Smooth muscle cell (in vitro differentiated cells): ENCODE measurements around the gene CYP19A1. TPM values are rescaled to one million over a fixed set of nuclear protein-coding genes. Genes with fewer than 3 reads are reported as not detected.

Experiments used
- DNase-seq: peaks from one replicate; lab custom pipeline; 2025; ENCODE audit not compliant: unreplicated experiment; lab: John Stamatoyannopoulos, UW
- H2AFZ ChIP-seq: fragments of 200-600 bp; sonication (generic); 2 replicates; pipeline ENCODE4 v1.6.0; 2016; ENCODE audit warnings: antibody characterized with exemption, low read depth, mild to moderate bottlenecking
- H3F3A ChIP-seq: fragments of 200-600 bp; sonication (generic); 2 replicates; pipeline ENCODE4 v1.6.0; 2017; ENCODE audit warnings: antibody characterized with exemption, low read depth
- H3K27ac ChIP-seq: fragments of 200-600 bp; sonication (generic); 2 replicates; pipeline ENCODE4 v1.5.1; 2016; ENCODE audit warnings: low read depth, mild to moderate bottlenecking
- H3K27me3 ChIP-seq: fragments of 200-600 bp; sonication (generic); 2 replicates; pipeline ENCODE4 v1.6.1; 2016; ENCODE audit warnings: low read depth, mild to moderate bottlenecking
- H3K36me3 ChIP-seq: fragments of 200-600 bp; sonication (generic); 2 replicates; pipeline ENCODE4 v1.5.1; 2016; ENCODE audit warnings: low read depth
- H3K4me1 ChIP-seq: fragments of 200-600 bp; sonication (generic); 2 replicates; pipeline ENCODE4 v1.5.1; 2016; ENCODE audit warnings: low read depth
- H3K4me2 ChIP-seq: fragments of 200-600 bp; sonication (generic); 2 replicates; pipeline ENCODE4 v1.6.0; 2016; ENCODE audit warnings: mild to moderate bottlenecking
- H3K4me3 ChIP-seq: fragments of 200-600 bp; sonication (generic); 2 replicates; pipeline ENCODE4 v1.5.1; 2016; ENCODE audit warnings: mild to moderate bottlenecking
- H3K79me2 ChIP-seq: fragments of 200-600 bp; sonication (generic); 2 replicates; pipeline ENCODE4 v1.6.0; 2016; ENCODE audit warnings: low read depth, mild to moderate bottlenecking
- H3K9ac ChIP-seq: fragments of 200-600 bp; sonication (generic); 2 replicates; pipeline ENCODE4 v1.6.0; 2016; ENCODE audit warnings: low read depth
- H3K9me3 ChIP-seq: fragments of 200-600 bp; sonication (generic); replicated peaks from 2 replicates; pipeline ENCODE4 v1.5.1; 2016; ENCODE audit warnings: low read depth
- H4K20me1 ChIP-seq: fragments of 200-600 bp; sonication (generic); 2 replicates; pipeline ENCODE4 v1.6.0; 2016; ENCODE audit warnings: low read depth
- CTCF ChIP-seq: fragments of 200-600 bp; sonication (generic); IDR thresholded peaks from 2 replicates; pipeline ENCODE4 v1.5.1; 2017; ENCODE audit warnings: borderline replicate concordance, mild to moderate bottlenecking, antibody characterized with exemption; ENCODE audit not compliant: insufficient read depth, poor library complexity, severe bottlenecking
- WGBS: methylation state at CpG from one replicate; pipeline ENCODE4 v1.1.7; 2016; ENCODE audit warnings: low lambda C conversion rate; 5-methylcytosine and 5-hydroxymethylcytosine counted together
- polyA plus RNA-seq: library from polyadenylated mRNA; unstranded; fragments of >200 nt; fragmentation: Nextera tagmentation; extraction: Ambion mirVana; gene quantifications from 2 replicates; pipeline ENCODE4 v1.2.1, GENCODE V29; 2016
- total RNA-seq: library from RNA; depleted of rRNA; stranded (reverse); fragments of >200 nt; gene quantifications from 2 replicates; pipeline ENCODE4 v1.2.3, GENCODE V29; 2014

Gene CYP19A1
- total and polyA plus RNA-seq, 2 experiments from 2014 or later = not detected

GRCh38 chr15:51279391-51279790, 59.0 kb downstream of the CYP19A1 start:
- DNase-seq = no peak
- Histone ChIP-seq H3K4me3 (no peak overlapping the region), H4K20me1 (no peaks in the 10 kb centered on the region), H3K4me2 (no peak overlapping the region), H2AFZ (no peak overlapping the region), H3K36me3 (no peaks in the 10 kb centered on the region), H3K9ac (no peak overlapping the region), H3F3A (no peaks in the 10 kb centered on the region), H3K4me1 (peaks cover 12% of the 10 kb centered on the region), H3K9me3 (no peaks in the 10 kb centered on the region), H3K27me3 (peaks cover 27% of the 10 kb centered on the region), H3K79me2 (no peaks in the 10 kb centered on the region), H3K27ac (no peak overlapping the region)
- TF ChIP-seq CTCF = no peak
- 100% methylated on average over 1 of the region's 1 CpG for whole genome bisulfite sequencing

- Histone ChIP-seq H3K9ac (no peak overlapping the region), H3K27me3 (peaks cover 27% of the 10 kb centered on the region), H3K27ac (no peak overlapping the region), H4K20me1 (no peaks in the 10 kb centered on the region), H3K36me3 (no peaks in the 10 kb centered on the region), H3F3A (no peaks in the 10 kb centered on the region), H3K4me2 (no peak overlapping the region), H2AFZ (no peak overlapping the region), H3K4me1 (peaks cover 12% of the 10 kb centered on the region), H3K9me3 (no peaks in the 10 kb centered on the region), H3K79me2 (no peaks in the 10 kb centered on the region), H3K4me3 (no peak overlapping the region)
- WGBS = 96% methylated on average over 3 of the region's 3 CpGs
- TF ChIP-seq CTCF = no peak
- no peak for DNase-seq
Observed at GRCh38 chr15:51277101-51277500, 61.3 kb downstream of the CYP19A1 start.

- TF ChIP-seq CTCF = no peak
- Histone ChIP-seq H3K4me2 (no peak overlapping the region), H3K9me3 (no peaks in the 10 kb centered on the region)
Observed at GRCh38 chr15:51274956-51275355, 63.4 kb downstream of the CYP19A1 start.

GRCh38 chr15:51270706-51271105, 67.7 kb downstream of the CYP19A1 start:
- Histone ChIP-seq H3K79me2 (no peaks in the 10 kb centered on the region), H3K4me1 (peaks cover 17% of the 10 kb centered on the region), H3K9me3 (no peaks in the 10 kb centered on the region), H3K27me3 (peaks cover 18% of the 10 kb centered on the region), H2AFZ (no peak overlapping the region), H3K9ac (no peak overlapping the region), H3K4me3 (no peak overlapping the region), H3F3A (no peaks in the 10 kb centered on the region), H3K4me2 (no peak overlapping the region), H3K36me3 (no peaks in the 10 kb centered on the region), H4K20me1 (no peaks in the 10 kb centered on the region), H3K27ac (no peak overlapping the region)
- 44% methylated on average over 6 of the region's 6 CpGs for WGBS
- DNase-seq = no peak
- no peak for TF ChIP-seq CTCF

More at GRCh38 chr15:51274956-51275355, 63.4 kb downstream of the CYP19A1 start:
- H3K4me1 ChIP-seq = peaks cover 12% of the 10 kb centered on the region
- no peaks in the 10 kb centered on the region for H3K79me2 ChIP-seq
- no peak overlapping the region for H3K4me3 ChIP-seq
- no peaks in the 10 kb centered on the region for H3F3A ChIP-seq
- no peaks in the 10 kb centered on the region for H3K36me3 ChIP-seq
- peaks cover 27% of the 10 kb centered on the region for H3K27me3 ChIP-seq
- WGBS = 96% methylated on average over 4 of the region's 4 CpGs
- H3K27ac ChIP-seq = no peak overlapping the region
- H2AFZ ChIP-seq = no peak overlapping the region
- no peaks in the 10 kb centered on the region for H4K20me1 ChIP-seq
- DNase-seq = no peak
- H3K9ac ChIP-seq = no peak overlapping the region
